Glutamatergic neuron (in vitro differentiated cells): ENCODE data around the gene CRACR2A. TPM values are rescaled to one million over a fixed set of nuclear protein-coding genes. Genes with fewer than 3 reads are reported as not detected.

Experiments used
- DNase-seq: peaks from one replicate; pipeline ENCODE4 v3.0.0; 2022
- H3K27ac Mint-ChIP-seq: one replicate; pipeline ENCODE4 v1.8.0; 2020; ENCODE audit warnings: mild to moderate bottlenecking, mixed read lengths, inconsistent platforms; ENCODE audit not compliant: unreplicated experiment
- H3K27me3 Mint-ChIP-seq: one replicate; pipeline ENCODE4 v1.8.0; 2020; ENCODE audit warnings: mild to moderate bottlenecking, moderate library complexity, mixed read lengths, inconsistent platforms; ENCODE audit not compliant: unreplicated experiment
- H3K36me3 Mint-ChIP-seq: one replicate; pipeline ENCODE4 v1.8.0; 2020; ENCODE audit warnings: mild to moderate bottlenecking, mixed read lengths, inconsistent platforms; ENCODE audit not compliant: unreplicated experiment
- H3K4me1 Mint-ChIP-seq: one replicate; pipeline ENCODE4 v1.8.0; 2020; ENCODE audit warnings: mild to moderate bottlenecking, low read depth, mixed read lengths, inconsistent platforms; ENCODE audit not compliant: unreplicated experiment
- H3K4me3 Mint-ChIP-seq: one replicate; pipeline ENCODE4 v1.8.0; 2020; ENCODE audit warnings: mild to moderate bottlenecking, mixed read lengths, inconsistent platforms; ENCODE audit not compliant: unreplicated experiment
- H3K9me3 Mint-ChIP-seq: one replicate; pipeline ENCODE4 v1.8.0; 2020; ENCODE audit warnings: mild to moderate bottlenecking, moderate library complexity, mixed read lengths, inconsistent platforms; ENCODE audit not compliant: unreplicated experiment
- total RNA-seq: library from RNA; stranded (reverse); fragmentation: NEBNext Ultra II Directional; extraction: Animal tissue kit (Norgen Biotek cat#: 25700); gene quantifications from one replicate; pipeline ENCODE4 v1.2.1, GENCODE V29; 2021; ENCODE audit not compliant: unreplicated experiment
- TF ChIP-seq, protein P1 (sequence below): fragments of 200-600 bp; sonication (generic); IDR thresholded peaks from one replicate; pipeline ENCODE4 v1.5.0; 2021; ENCODE audit not compliant: partially characterized antibody, unreplicated experiment

Gene CRACR2A
- total RNA-seq, 1 donor from 2014 or later, result 4.5 TPM

GRCh38 chr12:3630621-3631271, 122.2 kb downstream of the CRACR2A start:
- no peak for DNase-seq
- Mint-ChIP-seq H3K36me3 (no peaks in the 10 kb centered on the region), H3K9me3 (peaks cover 8% of the 10 kb centered on the region), H3K27me3 (peaks cover 18% of the 10 kb centered on the region), H3K4me3 (peak overlapping the region; percentile 5), H3K27ac (peak overlapping the region; percentile 65), H3K4me1 (peaks cover 61% of the 10 kb centered on the region)
- TF ChIP-seq, protein P1, sequence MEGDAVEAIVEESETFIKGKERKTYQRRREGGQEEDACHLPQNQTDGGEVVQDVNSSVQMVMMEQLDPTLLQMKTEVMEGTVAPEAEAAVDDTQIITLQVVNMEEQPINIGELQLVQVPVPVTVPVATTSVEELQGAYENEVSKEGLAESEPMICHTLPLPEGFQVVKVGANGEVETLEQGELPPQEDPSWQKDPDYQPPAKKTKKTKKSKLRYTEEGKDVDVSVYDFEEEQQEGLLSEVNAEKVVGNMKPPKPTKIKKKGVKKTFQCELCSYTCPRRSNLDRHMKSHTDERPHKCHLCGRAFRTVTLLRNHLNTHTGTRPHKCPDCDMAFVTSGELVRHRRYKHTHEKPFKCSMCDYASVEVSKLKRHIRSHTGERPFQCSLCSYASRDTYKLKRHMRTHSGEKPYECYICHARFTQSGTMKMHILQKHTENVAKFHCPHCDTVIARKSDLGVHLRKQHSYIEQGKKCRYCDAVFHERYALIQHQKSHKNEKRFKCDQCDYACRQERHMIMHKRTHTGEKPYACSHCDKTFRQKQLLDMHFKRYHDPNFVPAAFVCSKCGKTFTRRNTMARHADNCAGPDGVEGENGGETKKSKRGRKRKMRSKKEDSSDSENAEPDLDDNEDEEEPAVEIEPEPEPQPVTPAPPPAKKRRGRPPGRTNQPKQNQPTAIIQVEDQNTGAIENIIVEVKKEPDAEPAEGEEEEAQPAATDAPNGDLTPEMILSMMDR, result no peak

GRCh38 chr12:3630111-3630510, 122.8 kb downstream of the CRACR2A start:
- Mint-ChIP-seq H3K4me1 (peaks cover 63% of the 10 kb centered on the region), H3K4me3 (no peak overlapping the region), H3K36me3 (no peaks in the 10 kb centered on the region), H3K27me3 (peaks cover 18% of the 10 kb centered on the region), H3K27ac (peak overlapping the region; percentile 64), H3K9me3 (peaks cover 8% of the 10 kb centered on the region)
- DNase-seq, result no peak
- TF ChIP-seq, protein P1, result no peak

GRCh38 chr12:3629057-3629830, 123.7 kb downstream of the CRACR2A start:
- DNase-seq, result no peak
- H3K27me3 Mint-ChIP-seq, result peaks cover 18% of the 10 kb centered on the region
- peak overlapping the region; percentile 80 for H3K27ac Mint-ChIP-seq
- no peaks in the 10 kb centered on the region for H3K36me3 Mint-ChIP-seq
- TF ChIP-seq, protein P1, result no peak
- H3K4me3 Mint-ChIP-seq, result peak overlapping the region; percentile 35
- peaks cover 60% of the 10 kb centered on the region for H3K4me1 Mint-ChIP-seq
- peaks cover 8% of the 10 kb centered on the region for H3K9me3 Mint-ChIP-seq

- Mint-ChIP-seq H3K36me3 (no peaks in the 10 kb centered on the region), H3K4me3 (peak overlapping the region; percentile 36), H3K27ac (peak overlapping the region; percentile 80), H3K4me1 (peaks cover 61% of the 10 kb centered on the region), H3K9me3 (peaks cover 8% of the 10 kb centered on the region), H3K27me3 (peaks cover 18% of the 10 kb centered on the region)
- no peak for DNase-seq
- TF ChIP-seq, protein P1, result no peak
Observed at GRCh38 chr12:3628629-3629028, 124.3 kb downstream of the CRACR2A start.

GRCh38 chr12:3627336-3627735, 125.6 kb downstream of the CRACR2A start:
- H3K4me1 Mint-ChIP-seq, result peaks cover 52% of the 10 kb centered on the region
- no peak overlapping the region for H3K27ac Mint-ChIP-seq
- TF ChIP-seq, protein P1, result no peak
- peaks cover 6% of the 10 kb centered on the region for H3K9me3 Mint-ChIP-seq
- H3K27me3 Mint-ChIP-seq, result peaks cover 12% of the 10 kb centered on the region
- H3K36me3 Mint-ChIP-seq, result no peaks in the 10 kb centered on the region
- no peak for DNase-seq
- no peak overlapping the region for H3K4me3 Mint-ChIP-seq
